GM23338 (cell line): Measurements from ENCODE around the gene NID2.

Source experiments
- CREB1 ChIP-seq: fragments of 250-450 bp; sonication (Bioruptor Pico); IDR thresholded peaks from 2 replicates; pipeline ENCODE4 v1.5.0; 2020; ENCODE audit warnings: low read depth, mild to moderate bottlenecking, moderate library complexity
- EZH2 ChIP-seq: fragments of 200-600 bp; sonication (generic); IDR thresholded peaks from one replicate; pipeline ENCODE4 v1.8.0; 2017; ENCODE audit warnings: antibody characterized with exemption, mild to moderate bottlenecking, low read depth; ENCODE audit not compliant: unreplicated experiment
- EZH2phosphoT487 ChIP-seq: fragments of 200-600 bp; sonication (generic); IDR thresholded peaks from one replicate; pipeline ENCODE4 v1.8.1; 2018; ENCODE audit warnings: antibody characterized with exemption; ENCODE audit not compliant: unreplicated experiment
- JUNB ChIP-seq: IDR thresholded peaks from one replicate; pipeline ENCODE4 v1.6.1; 2016; ENCODE audit warnings: antibody characterized with exemption; ENCODE audit not compliant: unreplicated experiment
- NANOG ChIP-seq: IDR thresholded peaks from 2 replicates; pipeline ENCODE4 v1.6.1; 2016; ENCODE audit warnings: antibody characterized with exemption, borderline replicate concordance
- POLR2AphosphoS5 ChIP-seq: IDR thresholded peaks from 2 replicates; pipeline ENCODE4 v1.6.1; 2016; ENCODE audit warnings: antibody characterized with exemption, low read depth
- REST ChIP-seq: IDR thresholded peaks from one replicate; pipeline ENCODE4 v1.6.1; 2018; ENCODE audit warnings: antibody characterized with exemption; ENCODE audit not compliant: unreplicated experiment
- STAT1 ChIP-seq: IDR thresholded peaks from one replicate; pipeline ENCODE4 v1.6.1; 2016; ENCODE audit warnings: antibody characterized with exemption; ENCODE audit not compliant: unreplicated experiment
- ZNF114 ChIP-seq: fragments of 250-450 bp; sonication (Bioruptor Pico); IDR thresholded peaks from 2 replicates; pipeline ENCODE4 v1.5.0; 2020; ENCODE audit warnings: mild to moderate bottlenecking, moderate library complexity
- TF ChIP-seq, protein P1 (sequence below), 2 experiments: fragments of 200-600 bp in 1 of 2; sonication (generic) in 1 of 2; conservative IDR thresholded peaks; 2 replicates each; pipeline versions ENCODE4 v1.5.1 to v1.6.1; 2016 to 2017; ENCODE audit warnings: antibody characterized with exemption in 2 of 2, low read depth in 2 of 2, mild to moderate bottlenecking in 2 of 2, moderate library complexity in 1 of 2
- TF ChIP-seq, protein P2 (sequence below): IDR thresholded peaks from 2 replicates; pipeline ENCODE4 v1.6.1; 2016; ENCODE audit warnings: antibody characterized with exemption

- TF ChIP-seq, protein P1, sequence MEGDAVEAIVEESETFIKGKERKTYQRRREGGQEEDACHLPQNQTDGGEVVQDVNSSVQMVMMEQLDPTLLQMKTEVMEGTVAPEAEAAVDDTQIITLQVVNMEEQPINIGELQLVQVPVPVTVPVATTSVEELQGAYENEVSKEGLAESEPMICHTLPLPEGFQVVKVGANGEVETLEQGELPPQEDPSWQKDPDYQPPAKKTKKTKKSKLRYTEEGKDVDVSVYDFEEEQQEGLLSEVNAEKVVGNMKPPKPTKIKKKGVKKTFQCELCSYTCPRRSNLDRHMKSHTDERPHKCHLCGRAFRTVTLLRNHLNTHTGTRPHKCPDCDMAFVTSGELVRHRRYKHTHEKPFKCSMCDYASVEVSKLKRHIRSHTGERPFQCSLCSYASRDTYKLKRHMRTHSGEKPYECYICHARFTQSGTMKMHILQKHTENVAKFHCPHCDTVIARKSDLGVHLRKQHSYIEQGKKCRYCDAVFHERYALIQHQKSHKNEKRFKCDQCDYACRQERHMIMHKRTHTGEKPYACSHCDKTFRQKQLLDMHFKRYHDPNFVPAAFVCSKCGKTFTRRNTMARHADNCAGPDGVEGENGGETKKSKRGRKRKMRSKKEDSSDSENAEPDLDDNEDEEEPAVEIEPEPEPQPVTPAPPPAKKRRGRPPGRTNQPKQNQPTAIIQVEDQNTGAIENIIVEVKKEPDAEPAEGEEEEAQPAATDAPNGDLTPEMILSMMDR (conservative IDR thresholded peaks at IDR 0.05; ENCODE audit: low read depth in 2 of 2): no peak
- TF ChIP-seq POLR2AphosphoS5: no peak
- TF ChIP-seq, protein P2, sequence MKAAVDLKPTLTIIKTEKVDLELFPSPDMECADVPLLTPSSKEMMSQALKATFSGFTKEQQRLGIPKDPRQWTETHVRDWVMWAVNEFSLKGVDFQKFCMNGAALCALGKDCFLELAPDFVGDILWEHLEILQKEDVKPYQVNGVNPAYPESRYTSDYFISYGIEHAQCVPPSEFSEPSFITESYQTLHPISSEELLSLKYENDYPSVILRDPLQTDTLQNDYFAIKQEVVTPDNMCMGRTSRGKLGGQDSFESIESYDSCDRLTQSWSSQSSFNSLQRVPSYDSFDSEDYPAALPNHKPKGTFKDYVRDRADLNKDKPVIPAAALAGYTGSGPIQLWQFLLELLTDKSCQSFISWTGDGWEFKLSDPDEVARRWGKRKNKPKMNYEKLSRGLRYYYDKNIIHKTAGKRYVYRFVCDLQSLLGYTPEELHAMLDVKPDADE: no peak
- TF ChIP-seq CREB1: no peak
- no peak for TF ChIP-seq EZH2
- no peak for TF ChIP-seq REST
- no peak for TF ChIP-seq EZH2phosphoT487
- TF ChIP-seq STAT1: no peak
- TF ChIP-seq JUNB: no peak
- TF ChIP-seq NANOG: no peak
- no peak for TF ChIP-seq ZNF114
Measured at GRCh38 chr14:52048116-52048515, 20.7 kb downstream of the NID2 start.
